SK-N-SH (cell line): Measurements from ENCODE around the gene LAMA1. TPM values are rescaled to one million over a fixed set of nuclear protein-coding genes. Genes with fewer than 3 reads are reported as not detected.

Experiments used
- CTCF ChIA-PET: fragments of 300-600, 350-600 bp; formaldehyde crosslinking; extraction: SDS; loops from one replicate; lab custom pipeline; 2021; lab: Yijun Ruan, JAX
- POLR2A ChIA-PET: fragments of 350-600 bp; sonication (Branson Sonifier 250); formaldehyde crosslinking; extraction: SDS; loops from one replicate; lab custom pipeline; 2020; ENCODE audit warnings: antibody characterized with exemption, inconsistent platforms; lab: Yijun Ruan, JAX
- DNase-seq: peaks from one replicate; pipeline ENCODE4 v3.0.0; 2012
- H2AFZ ChIP-seq: fragments of 200-600 bp; sonication (generic); 2 replicates; pipeline ENCODE4 v1.8.1; 2016; ENCODE audit warnings: antibody characterized with exemption, mild to moderate bottlenecking, low read depth
- H3F3A ChIP-seq: fragments of 200-600 bp; sonication (generic); replicated peaks from 2 replicates; pipeline ENCODE3; 2016; ENCODE audit warnings: antibody characterized with exemption, mild to moderate bottlenecking; ENCODE audit not compliant: insufficient read depth
- H3K27ac ChIP-seq, 2 experiments: fragments of 200-500 bp in 1 of 2; fragments of 200-600 bp in 1 of 2; sonication (Bioruptor generic) in 1 of 2; sonication (generic), shearing (Covaris generic) in 1 of 2; 2 replicates each; pipeline versions ENCODE4 v1.5.1 to v1.6.1; 2014 to 2016; ENCODE audit warnings: low read depth in 2 of 2, inconsistent platforms in 1 of 2, low read length in 1 of 2, mild to moderate bottlenecking in 1 of 2, mixed read lengths in 1 of 2
- H3K27me3 ChIP-seq: fragments of 200-600 bp; sonication (generic), shearing (Covaris generic); 2 replicates; pipeline ENCODE4 v1.6.1; 2016; ENCODE audit warnings: mixed run types; ENCODE audit not compliant: insufficient read depth
- H3K36me3 ChIP-seq, 2 experiments: fragments of 200-500 bp in 1 of 2; fragments of 200-600 bp in 1 of 2; sonication (Bioruptor generic) in 1 of 2; sonication (generic) in 1 of 2; replicated peaks in 1 of 2; 2 replicates each; pipeline versions ENCODE3 to v1.5.1; 2014 to 2016; ENCODE audit warnings: low read length in 1 of 2, mild to moderate bottlenecking in 1 of 2; ENCODE audit not compliant: insufficient read depth in 2 of 2, control insufficient read depth in 1 of 2
- H3K4me1 ChIP-seq, 2 experiments: fragments of 200-500 bp in 1 of 2; fragments of 200-600 bp in 1 of 2; sonication (Bioruptor generic) in 1 of 2; sonication (generic), shearing (Covaris generic) in 1 of 2; 2 replicates each; pipeline versions ENCODE4 v1.5.1 to v1.6.1; 2014 to 2016; ENCODE audit warnings: low read depth in 1 of 2, low read length in 1 of 2, mixed run types in 1 of 2; ENCODE audit not compliant: insufficient read depth in 2 of 2, control insufficient read depth in 1 of 2
- H3K4me2 ChIP-seq: fragments of 200-600 bp; sonication (generic), shearing (Covaris generic); 2 replicates; pipeline ENCODE4 v1.6.1; 2017; ENCODE audit warnings: mixed run types
- H3K4me3 ChIP-seq, 2 experiments: fragments of 200-500 bp in 1 of 2; fragments of 200-600 bp in 1 of 2; sonication (Bioruptor generic) in 1 of 2; sonication (generic), shearing (Covaris generic) in 1 of 2; 2 replicates each; pipeline versions ENCODE4 v1.5.1 to v1.8.1; 2014 to 2016; ENCODE audit warnings: low read depth in 2 of 2, inconsistent platforms in 1 of 2, low read length in 1 of 2, mild to moderate bottlenecking in 1 of 2, mixed read lengths in 1 of 2, moderate library complexity in 1 of 2
- H3K79me2 ChIP-seq: fragments of 200-600 bp; sonication (generic); 2 replicates; pipeline ENCODE4 v1.8.1; 2017; ENCODE audit warnings: mild to moderate bottlenecking; ENCODE audit not compliant: insufficient read depth
- H3K9ac ChIP-seq: fragments of 200-600 bp; sonication (generic); 2 replicates; pipeline ENCODE4 v1.6.1; 2017; ENCODE audit warnings: mixed run types
- H3K9me2 ChIP-seq: fragments of 200-600 bp; sonication (generic); 2 replicates; pipeline ENCODE4 v1.6.1; 2017; ENCODE audit warnings: mixed run types
- H3K9me3 ChIP-seq: fragments of 200-600 bp; sonication (generic); 2 replicates; pipeline ENCODE4 v1.6.1; 2017; ENCODE audit warnings: mixed run types, mild to moderate bottlenecking, moderate library complexity
- H4K20me1 ChIP-seq: fragments of 200-600 bp; sonication (generic); 2 replicates; pipeline ENCODE4 v1.6.1; 2017; ENCODE audit warnings: mild to moderate bottlenecking, mixed run types; ENCODE audit not compliant: insufficient read depth
- CTCF ChIP-seq: fragments of 200-600 bp; sonication (generic); IDR thresholded peaks from 2 replicates; pipeline ENCODE4 v1.6.1; 2017; ENCODE audit warnings: antibody characterized with exemption, mild to moderate bottlenecking, moderate library complexity
- FOXJ3 ChIP-seq: sonication (generic); formaldehyde crosslinking; IDR thresholded peaks from 2 replicates; pipeline ENCODE4 v1.5.1; 2020; ENCODE audit warnings: mild to moderate bottlenecking, missing genetic modification reagents
- IRF3 ChIP-seq: fragments of 150-350 bp; IDR thresholded peaks from 2 replicates; pipeline ENCODE4 v1.6.1; 2016; ENCODE audit warnings: mild to moderate bottlenecking, low read depth, low read length
- NFIC ChIP-seq: IDR thresholded peaks from 2 replicates; pipeline ENCODE4 v1.4.0; 2012; ENCODE audit warnings: borderline replicate concordance
- RAD21 ChIP-seq: IDR thresholded peaks from 2 replicates; pipeline ENCODE4 v1.6.1; 2012; ENCODE audit warnings: mild to moderate bottlenecking, low read length
- REST ChIP-seq: IDR thresholded peaks from 2 replicates; pipeline ENCODE4 v1.6.1; 2012; ENCODE audit warnings: mild to moderate bottlenecking, low read depth, low read length, moderate library complexity
- SMC3 ChIP-seq: IDR thresholded peaks from 2 replicates; pipeline ENCODE4 v1.6.1; 2012; ENCODE audit warnings: low read depth, low read length, improper control_type of control experiment
- USF1 ChIP-seq: IDR thresholded peaks from 2 replicates; pipeline ENCODE4 v1.4.0; 2012; ENCODE audit warnings: low read depth, borderline replicate concordance
- WGBS: methylation state at CpG from one replicate; pipeline ENCODE4 v1.1.6; 2017; ENCODE audit warnings: low lambda C conversion rate; 5-methylcytosine and 5-hydroxymethylcytosine counted together
- polyA plus RNA-seq, 3 experiments: library from polyadenylated mRNA; depleted of rRNA; stranded (reverse); fragments of >200 nt; gene quantifications; 2 replicates each; pipeline ENCODE4 v1.2.3, GENCODE V29; 2012

The LAMA1 gene
- polyA plus RNA-seq, 1 of the 3 experiments (the other 2 are of a cell fraction): 0.07 TPM

- Histone ChIP-seq H3F3A (no peaks in the 10 kb centered on the region), H3K9ac (no peak overlapping the region), H3K36me3 (no peaks in the 10 kb centered on the region), H2AFZ (no peak overlapping the region), H3K79me2 (no peaks in the 10 kb centered on the region), H3K4me2 (no peak overlapping the region), H3K9me3 (no peaks in the 10 kb centered on the region), H3K27ac (no peak overlapping the region), H3K27me3 (no peaks in the 10 kb centered on the region), H3K4me1 (no peaks in the 10 kb centered on the region), H4K20me1 (no peaks in the 10 kb centered on the region), H3K4me3 (no peak overlapping the region), H3K9me2 (no peaks in the 10 kb centered on the region)
- no peak for DNase-seq
- CTCF ChIA-PET: interaction anchor here (1.0 to 1.5 kb wide), 7 partner anchors 8 to 1316 kb away, joined by 3 to 7 read pairs (median 4); partner anchors contain the start of gene PTPRM
- no peak for TF ChIP-seq REST
- TF ChIP-seq RAD21: peak; percentile 61
- TF ChIP-seq CTCF: peak; percentile 14; the same call in 1 of the 2 replicates
- WGBS: 21% methylated on average over 8 of the region's 8 CpGs
- POLR2A ChIA-PET: no interaction called here
Measured at GRCh38 chr18:7164323-7165004, 46.9 kb upstream of the LAMA1 start.

- H3K9me2 ChIP-seq: no peaks in the 10 kb centered on the region
- TF ChIP-seq IRF3 (no peak), SMC3 (no peak), NFIC (no peak), FOXJ3 (no peak), RAD21 (no peak), USF1 (no peak)
- H3K36me3 ChIP-seq: no peaks in the 10 kb centered on the region
- ChIA-PET POLR2A (no interaction called here), CTCF (interaction anchor here (1.4 to 1.9 kb wide), 2 partner anchors 9 to 19 kb away, joined by 4 to 8 read pairs; no protein-coding TSS in a partner anchor)
- no peaks in the 10 kb centered on the region for H3K79me2 ChIP-seq
- no peak overlapping the region for H2AFZ ChIP-seq
- H3K27ac ChIP-seq: no peak overlapping the region
- H3K9ac ChIP-seq: no peak overlapping the region
- no peak overlapping the region for H3K4me3 ChIP-seq
- H3K4me1 ChIP-seq: no peaks in the 10 kb centered on the region
- no peak for DNase-seq
- no peak overlapping the region for H3K4me2 ChIP-seq
- WGBS: 43% methylated on average over 9 of the region's 10 CpGs
- H3F3A ChIP-seq: no peaks in the 10 kb centered on the region
- no peaks in the 10 kb centered on the region for H3K27me3 ChIP-seq
- H3K9me3 ChIP-seq: no peaks in the 10 kb centered on the region
- no peaks in the 10 kb centered on the region for H4K20me1 ChIP-seq
Measured at GRCh38 chr18:7158216-7158615, 40.6 kb upstream of the LAMA1 start.
